ENCODE results near the gene CYBA.

DNA sequence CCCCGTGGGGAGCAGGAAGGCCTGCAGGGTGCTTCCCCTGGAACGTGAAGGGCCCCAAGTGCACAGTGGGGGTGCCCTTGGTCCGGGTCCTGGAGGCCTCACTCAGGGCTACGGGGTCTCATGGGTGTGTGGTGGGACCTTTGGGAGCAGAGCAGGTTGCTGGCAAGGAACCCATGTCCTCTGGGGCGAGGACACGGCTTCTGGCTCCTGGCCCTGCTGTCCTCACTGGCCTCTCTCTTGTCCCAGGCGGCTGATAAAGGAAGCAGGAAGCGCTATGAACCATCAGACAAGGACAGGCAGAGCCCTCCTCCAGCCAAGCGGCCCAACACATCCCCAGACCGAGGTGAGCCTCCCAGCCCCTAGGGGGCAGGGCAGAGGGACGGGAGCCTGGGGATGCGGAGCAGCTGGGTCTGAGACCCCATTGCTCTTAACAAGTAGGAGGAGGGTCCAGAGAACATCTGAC, 22.3 kb downstream of the CYBA start:
- TF ChIP-seq SMC3 (conservative IDR thresholded peaks at IDR 0.05; ENCODE audit: poor library complexity) = no peak
- no peak for TF ChIP-seq EZH2 (IDR thresholded peaks at IDR 0.05; ENCODE audit: borderline replicate concordance, insufficient read depth, low read length, poor library complexity, severe bottlenecking)
- no peak for TF ChIP-seq MXI1 (conservative IDR thresholded peaks at IDR 0.05; ENCODE audit: poor library complexity, severe bottlenecking)
- TF ChIP-seq, protein P1, sequence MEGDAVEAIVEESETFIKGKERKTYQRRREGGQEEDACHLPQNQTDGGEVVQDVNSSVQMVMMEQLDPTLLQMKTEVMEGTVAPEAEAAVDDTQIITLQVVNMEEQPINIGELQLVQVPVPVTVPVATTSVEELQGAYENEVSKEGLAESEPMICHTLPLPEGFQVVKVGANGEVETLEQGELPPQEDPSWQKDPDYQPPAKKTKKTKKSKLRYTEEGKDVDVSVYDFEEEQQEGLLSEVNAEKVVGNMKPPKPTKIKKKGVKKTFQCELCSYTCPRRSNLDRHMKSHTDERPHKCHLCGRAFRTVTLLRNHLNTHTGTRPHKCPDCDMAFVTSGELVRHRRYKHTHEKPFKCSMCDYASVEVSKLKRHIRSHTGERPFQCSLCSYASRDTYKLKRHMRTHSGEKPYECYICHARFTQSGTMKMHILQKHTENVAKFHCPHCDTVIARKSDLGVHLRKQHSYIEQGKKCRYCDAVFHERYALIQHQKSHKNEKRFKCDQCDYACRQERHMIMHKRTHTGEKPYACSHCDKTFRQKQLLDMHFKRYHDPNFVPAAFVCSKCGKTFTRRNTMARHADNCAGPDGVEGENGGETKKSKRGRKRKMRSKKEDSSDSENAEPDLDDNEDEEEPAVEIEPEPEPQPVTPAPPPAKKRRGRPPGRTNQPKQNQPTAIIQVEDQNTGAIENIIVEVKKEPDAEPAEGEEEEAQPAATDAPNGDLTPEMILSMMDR (IDR thresholded peaks at IDR 0.05; ENCODE audit: poor library complexity, severe bottlenecking) = no peak
- TF ChIP-seq TAF1 (IDR thresholded peaks at IDR 0.05; ENCODE audit: low read depth) = no peak
- no peak for TF ChIP-seq RAD21 (conservative IDR thresholded peaks at IDR 0.05)
